ENCODE results near the gene LMNA.
"Not testable (repeated sequence)": the region's sequence is repeated elsewhere in the genome, so short reads cannot be mapped to it uniquely, and the experiment has no call there.

Gene LMNA

DNA sequence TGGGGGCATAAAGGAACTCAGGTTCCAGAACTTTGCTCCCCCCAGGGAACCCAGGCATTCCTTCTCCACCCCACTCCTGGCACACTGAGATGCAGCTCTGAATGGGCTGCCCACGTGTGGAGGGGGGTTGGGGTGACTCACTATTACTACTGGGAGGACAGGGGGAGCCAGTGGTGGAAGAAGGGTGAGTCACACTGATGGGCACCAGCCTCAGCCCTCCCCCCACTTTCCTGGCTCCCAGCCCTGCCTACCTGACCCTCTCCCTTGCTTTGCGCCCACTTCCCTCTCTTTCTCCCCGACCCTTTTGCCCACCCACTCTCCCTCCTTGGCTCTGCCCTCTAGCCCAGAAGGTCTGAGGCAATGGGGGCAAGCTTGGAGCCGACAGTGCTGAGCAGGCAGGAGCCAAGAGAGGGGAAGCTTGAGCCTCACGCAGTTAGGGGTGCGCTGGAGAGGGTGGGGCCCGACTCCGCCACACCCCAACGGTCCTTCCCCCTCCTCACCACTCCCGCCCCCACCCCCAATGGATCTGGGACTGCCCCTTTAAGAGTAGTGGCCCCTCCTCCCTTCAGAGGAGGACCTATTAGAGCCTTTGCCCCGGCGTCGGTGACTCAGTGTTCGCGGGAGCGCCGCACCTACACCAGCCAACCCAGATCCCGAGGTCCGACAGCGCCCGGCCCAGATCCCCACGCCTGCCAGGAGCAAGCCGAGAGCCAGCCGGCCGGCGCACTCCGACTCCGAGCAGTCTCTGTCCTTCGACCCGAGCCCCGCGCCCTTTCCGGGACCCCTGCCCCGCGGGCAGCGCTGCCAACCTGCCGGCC, at the start of gene LMNA:
LMNA (plus strand) TSS at position 611 of the 818 bp plus-strand sequence. CDS start 208 bp downstream, outside the sequence.
- peak; percentile 68 for DNase-seq

DNA sequence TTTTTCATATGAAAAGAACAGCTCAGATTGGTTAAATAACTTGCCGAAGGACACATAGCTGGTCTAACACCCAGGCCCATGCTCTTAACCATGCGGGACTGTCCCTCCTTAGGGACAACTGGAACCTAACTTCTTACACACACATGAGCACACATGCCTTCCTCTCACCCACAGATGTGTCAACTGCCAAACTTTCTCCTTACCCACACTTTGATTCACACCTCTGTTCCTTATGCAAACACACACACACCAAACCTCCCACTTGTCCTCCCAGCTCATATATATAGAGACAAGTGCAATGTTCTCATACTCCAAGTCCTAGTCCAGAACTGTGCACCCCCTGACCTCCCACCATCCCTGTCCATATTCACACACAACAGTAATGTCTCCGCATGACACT, 49.3 kb upstream of the LMNA start:
- no peak for DNase-seq

DNA sequence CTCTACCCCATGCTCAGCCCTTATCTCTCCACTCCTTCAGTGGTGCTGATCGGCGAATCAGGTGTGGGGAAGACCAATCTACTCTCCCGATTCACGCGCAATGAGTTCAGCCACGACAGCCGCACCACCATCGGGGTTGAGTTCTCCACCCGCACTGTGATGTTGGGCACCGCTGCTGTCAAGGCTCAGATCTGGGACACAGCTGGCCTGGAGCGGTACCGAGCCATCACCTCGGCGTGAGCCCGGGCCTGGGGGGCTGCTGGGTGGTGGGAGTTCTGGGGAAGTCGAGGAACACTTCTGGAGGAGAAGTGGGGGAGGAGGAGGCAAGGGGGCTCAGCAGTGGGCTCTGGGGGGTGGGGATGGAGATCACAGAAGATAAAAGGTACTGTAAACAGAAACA, 48.6 kb upstream of the LMNA start:
- DNase-seq: no peak

DNA sequence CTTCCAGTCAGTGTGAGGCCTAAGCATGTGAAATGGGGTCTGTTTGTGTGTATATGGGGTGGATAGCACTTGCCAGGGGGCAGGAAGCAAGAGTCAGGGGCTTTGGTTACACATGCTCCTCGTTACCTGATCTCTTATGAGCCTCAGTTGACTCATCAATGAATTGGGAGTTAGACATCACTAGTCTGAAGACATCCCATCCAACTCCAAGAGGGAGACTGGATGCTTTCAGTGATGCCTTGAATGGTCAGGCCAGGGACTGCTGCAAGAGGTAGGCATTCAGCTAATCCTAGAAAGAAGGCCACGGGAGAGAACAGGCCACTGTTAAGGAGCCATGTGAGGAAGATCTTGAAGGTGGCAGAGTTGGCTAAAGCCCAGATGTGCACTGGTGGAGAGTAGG, 47.2 kb upstream of the LMNA start:
- DNase-seq: no peak

DNA sequence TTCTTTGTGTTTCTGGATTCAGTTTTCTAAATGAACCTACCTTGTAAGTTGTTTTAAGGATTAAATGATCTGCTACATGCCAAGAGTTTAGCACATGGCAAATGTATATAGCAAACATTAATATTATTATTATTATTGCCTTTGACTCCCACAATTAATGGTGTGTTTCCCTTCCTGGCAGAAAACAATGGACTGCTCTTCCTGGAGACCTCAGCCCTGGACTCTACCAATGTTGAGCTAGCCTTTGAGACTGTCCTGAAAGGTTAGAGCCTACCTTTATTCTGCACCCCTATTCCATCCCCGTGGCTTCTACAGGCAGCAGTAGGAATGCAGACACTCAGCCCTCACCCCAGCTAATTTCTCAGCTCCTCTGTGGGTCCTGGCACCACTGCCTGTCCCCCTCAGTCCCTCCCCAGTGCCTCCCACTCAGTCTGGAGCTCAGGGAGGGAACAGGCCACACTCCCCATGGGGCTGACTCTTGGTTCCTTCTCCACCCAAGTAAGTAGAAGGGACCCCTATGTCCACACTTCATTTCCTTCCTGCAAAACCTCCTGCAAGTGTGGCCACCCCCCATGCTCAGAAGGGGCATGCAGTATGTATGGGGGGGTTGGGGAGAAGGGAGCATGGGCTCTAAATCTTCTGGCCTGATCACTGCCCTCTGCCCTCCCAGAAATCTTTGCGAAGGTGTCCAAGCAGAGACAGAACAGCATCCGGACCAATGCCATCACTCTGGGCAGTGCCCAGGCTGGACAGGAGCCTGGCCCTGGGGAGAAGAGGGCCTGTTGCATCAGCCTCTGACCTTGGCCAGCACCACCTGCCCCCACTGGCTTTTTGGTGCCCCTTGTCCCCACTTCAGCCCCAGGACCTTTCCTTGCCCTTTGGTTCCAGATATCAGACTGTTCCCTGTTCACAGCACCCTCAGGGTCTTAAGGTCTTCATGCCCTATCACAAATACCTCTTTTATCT, 44.7 kb upstream of the LMNA start:
- DNase-seq: no peak

DNA sequence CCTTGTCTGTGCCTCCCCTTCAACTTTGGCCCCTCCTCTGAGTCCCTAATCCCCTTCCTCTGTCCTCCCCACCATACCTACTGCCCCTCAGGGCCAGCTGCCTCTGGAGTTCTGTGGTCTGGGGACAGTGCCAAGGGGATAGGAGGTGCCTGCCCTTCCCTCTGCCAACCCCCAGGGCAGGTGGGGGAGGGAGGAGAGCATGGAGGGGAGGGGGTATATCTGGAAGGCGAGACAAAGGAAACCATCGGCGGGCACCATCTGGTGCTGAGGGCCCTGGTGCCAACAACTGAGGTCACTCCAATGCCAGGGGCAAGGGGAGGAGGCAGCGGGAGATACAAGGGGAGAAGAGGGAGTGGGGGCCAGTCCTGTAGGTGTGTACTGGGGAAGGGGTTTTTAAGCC, 44.0 kb upstream of the LMNA start:
- peak; percentile 92 for DNase-seq

DNA sequence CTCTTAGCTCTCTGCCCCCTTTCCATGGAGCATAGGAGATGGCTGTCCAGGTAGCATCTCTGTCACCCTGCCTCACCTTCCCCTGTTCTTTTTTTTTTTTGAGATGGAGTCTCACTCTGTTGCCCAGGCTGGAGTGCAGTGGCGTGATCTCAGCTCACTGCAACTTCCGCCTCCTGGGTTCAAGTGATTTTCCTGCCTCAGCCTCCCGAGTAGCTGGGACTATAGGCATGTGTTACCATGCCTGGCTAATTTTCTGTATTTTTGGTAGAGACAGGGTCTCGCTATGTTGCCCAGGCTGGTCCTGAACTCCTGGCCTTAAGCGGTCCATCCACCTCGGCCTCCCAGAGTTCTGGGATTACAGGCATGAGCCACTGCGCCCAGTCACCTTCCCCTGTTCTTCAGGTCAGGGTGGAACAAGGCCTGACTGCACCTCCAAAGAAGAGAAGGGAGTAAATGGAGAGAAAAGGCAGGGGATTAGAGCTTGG, 43.1 kb upstream of the LMNA start:
- DNase-seq: not testable (repeated sequence)

DNA sequence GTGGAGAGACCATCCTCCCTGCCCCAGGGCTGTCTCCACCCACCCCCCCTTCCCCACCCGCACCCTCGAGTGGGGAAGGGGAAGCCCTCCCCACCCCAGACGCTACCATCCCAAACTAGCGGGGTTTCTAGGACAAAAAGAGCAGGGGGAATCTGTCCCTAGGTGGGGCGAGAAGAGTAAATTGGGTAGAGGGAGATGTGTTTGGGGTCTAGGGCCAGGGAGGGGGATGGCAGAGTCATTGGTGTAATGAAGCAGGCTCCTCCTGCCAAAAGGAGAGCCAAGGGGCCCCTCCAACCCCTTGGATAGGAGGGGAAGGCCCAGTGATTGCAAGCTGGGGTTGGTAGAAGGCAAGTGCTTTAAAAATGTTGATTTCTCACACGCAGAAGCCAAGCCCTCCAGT, 42.3 kb upstream of the LMNA start:
- DNase-seq: no peak

DNA sequence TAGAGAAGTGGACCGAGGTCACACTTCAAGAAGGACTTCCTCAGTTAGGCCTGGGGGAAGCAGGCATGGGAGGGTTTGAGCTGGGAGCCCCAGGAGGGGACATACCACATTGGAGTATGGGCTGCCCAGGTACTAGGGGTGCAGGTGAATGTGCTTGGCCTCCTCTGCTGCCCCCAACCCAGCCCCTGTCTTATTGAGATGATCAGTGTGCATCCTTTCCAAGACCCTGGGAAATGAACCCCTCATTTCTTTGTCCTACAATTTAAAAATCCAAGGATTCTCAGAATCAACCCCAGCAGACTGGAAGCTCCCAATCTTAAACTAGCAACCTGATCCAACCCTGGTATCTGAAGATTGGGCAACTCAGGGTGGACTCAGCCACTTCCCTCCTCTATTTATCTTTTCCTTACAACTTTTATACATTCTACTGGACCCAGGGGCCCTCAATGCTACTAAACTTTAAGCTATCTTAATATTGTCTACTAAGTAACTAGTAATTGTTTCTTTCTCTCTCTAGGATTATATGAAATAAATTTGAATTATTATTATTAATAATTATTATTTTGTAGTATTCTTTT, 41.3 kb upstream of the LMNA start:
- no peak for DNase-seq

DNA sequence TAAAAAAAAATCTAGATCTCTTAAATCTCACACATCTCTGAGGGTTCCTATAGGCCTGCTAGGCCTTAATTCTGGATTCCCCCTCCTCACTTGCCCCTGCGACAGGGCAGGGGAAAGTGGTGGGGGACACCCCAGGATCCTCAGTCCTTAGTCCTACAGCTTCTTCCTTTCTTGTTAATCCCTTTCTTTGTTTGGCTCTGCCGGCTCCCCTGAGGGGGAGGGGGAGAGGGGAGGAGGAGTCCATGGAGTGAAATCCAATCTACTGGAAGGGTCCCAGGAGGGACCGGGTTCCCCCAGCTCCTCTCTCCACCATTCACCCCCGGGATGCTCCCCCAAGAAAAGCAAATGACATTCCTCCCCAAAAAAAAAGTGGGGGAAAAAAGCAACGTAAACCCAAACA, 40.8 kb upstream of the LMNA start:
- DNase-seq: no peak

DNA sequence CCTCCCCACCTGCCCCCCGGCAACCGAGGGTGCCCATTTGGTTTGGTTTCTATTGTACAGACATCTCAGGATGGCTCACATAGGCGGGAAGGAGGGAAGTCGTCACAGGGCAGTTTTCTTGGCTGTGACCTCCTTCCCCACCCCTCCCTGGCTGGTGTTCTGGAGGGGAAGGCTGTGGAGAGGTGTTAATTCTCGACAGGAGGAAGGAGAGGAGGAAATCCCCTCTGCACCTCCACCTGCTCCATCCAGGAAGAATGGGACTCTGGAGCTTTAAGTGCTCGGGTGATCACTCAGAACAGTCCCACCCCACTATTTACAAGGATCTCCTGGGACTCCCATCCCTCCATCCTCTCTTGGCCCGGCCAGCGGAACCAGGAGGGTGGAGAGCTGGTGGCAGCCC, 39.9 kb upstream of the LMNA start:
- no peak for DNase-seq

DNA sequence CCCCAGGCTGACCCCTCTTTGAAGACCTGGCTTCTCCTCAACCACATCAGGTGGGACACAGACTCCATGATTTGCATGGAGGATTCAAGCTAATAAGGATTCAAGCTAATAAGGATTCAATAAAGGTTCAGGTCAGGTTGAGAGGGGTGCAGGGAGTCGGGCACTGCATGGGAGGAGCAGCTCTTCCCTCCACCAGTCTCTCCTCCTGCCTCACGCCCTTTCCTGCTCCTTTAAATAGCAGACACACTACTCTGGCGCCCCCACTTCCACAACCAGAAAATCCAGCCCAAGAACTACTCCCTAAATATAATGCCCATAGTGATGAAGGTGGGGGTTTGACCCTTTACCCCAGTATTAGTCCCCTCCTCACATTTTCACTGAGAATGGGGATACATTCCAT, 39.3 kb upstream of the LMNA start:
- DNase-seq: no peak

DNA sequence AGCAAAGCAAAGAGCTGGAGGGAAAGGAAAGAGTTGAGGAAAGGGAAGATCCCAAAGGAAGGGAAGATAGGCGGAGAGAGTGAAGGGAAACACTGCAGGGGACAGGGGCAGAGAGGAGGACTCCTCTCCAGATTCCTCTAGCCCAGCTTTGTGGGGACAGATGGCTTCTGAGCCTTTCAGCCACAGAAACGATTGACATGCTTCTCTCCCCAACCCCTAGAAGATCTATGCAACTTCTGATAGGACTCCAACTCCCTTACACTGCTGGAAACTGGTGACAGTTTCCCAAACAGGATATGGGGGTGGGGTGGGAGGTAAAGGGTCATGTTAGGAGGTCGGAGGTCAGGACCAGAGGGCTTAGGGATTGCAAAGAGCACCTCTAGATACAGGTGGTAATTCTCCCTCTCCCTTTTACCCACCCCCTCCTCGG, 38.7 kb upstream of the LMNA start:
- no peak for DNase-seq

DNA sequence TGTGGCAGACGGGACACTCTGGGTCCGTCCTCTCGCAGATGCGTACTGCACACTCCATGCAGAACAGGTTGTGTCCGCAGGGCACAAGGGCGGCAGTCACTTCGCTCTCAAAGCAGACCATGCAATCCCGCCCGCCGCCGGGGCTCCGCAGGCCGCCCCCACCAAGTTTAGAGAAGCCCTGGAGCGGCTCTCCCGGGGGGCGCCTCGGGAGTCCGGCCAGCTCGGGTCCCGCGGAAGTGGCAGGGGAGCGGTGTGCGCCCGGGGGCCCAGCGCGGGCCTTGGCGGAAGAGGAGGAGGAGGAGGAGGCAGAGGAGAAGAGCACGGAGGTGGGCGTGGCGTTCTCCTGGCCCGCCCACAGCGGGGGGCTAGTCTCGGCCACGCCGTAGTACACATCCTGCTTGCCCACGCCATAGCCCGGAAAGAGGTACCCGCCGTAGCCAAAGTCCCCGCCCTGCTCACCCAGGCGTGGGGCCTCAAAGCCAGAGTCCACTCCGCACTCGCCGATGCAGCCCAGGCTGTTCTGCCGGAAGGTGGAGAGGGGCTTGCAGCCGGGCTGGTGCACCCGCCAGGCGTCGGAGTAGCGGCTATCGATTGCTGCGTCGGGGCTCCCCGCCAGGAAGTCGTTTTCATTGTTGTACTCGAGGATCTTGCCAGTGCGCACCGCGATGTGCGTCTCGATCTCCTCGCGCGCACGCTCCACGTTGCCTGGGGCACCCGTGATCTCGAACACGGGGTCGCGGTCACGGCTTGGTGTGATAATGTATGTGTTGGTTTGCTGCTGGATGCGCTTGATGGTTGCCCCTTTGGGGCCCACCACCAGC, 37.7 kb upstream of the LMNA start:
- no peak for DNase-seq

DNA sequence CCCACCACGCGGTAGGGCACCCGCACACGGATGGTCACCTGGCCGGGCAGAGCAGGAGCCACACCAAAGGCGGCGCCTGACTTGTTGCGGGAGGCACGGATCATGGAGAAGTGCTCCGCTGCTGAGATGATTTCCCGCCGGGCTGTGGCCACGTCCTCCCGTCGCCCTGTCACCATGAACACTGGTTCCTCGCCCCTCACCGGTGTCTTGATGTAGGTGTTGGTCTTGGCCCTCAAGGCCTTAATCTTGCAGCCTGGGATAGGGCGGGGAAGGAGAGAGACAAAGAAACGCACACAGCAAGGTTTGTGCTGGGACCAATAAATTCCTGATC, 37.1 kb upstream of the LMNA start:
- DNase-seq: no peak

DNA sequence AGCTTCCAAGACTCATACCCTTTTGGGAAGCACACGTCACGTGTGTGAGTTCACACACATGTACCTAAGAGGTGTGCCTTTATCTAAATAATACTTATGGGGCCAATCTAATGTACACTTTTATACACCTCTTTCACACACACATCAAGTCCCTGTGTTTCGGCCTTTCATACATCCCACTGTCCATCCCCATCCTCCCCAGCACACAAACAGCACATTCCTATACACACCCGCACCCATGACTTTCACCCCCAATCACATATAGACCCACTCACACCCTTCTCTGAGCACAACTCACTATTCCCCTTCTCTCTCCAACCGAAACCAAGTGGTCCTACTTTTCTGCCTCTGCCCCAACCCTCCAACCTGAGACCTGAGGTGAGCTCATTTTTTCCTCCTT, 35.8 kb upstream of the LMNA start:
- no peak for DNase-seq

DNA sequence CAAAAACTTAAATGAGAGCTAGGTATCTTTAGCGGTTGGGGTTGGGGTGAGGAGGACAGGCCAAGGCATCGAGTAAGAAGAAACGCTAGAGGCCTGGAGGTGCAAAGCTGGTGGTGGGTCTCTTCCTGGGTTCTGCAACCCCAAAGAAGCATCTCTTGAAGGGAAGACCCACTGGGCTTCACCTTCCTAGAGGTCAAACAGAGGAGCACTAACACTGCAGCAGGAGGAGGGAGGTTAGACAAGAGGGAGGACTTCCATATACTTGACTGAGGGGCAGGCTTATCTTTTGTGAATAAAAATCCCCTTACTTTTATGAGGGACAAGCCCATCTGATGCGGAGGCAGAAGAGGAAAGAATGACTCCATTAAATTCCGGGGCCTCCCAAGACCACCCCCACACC, 34.7 kb upstream of the LMNA start:
- no peak for DNase-seq

DNA sequence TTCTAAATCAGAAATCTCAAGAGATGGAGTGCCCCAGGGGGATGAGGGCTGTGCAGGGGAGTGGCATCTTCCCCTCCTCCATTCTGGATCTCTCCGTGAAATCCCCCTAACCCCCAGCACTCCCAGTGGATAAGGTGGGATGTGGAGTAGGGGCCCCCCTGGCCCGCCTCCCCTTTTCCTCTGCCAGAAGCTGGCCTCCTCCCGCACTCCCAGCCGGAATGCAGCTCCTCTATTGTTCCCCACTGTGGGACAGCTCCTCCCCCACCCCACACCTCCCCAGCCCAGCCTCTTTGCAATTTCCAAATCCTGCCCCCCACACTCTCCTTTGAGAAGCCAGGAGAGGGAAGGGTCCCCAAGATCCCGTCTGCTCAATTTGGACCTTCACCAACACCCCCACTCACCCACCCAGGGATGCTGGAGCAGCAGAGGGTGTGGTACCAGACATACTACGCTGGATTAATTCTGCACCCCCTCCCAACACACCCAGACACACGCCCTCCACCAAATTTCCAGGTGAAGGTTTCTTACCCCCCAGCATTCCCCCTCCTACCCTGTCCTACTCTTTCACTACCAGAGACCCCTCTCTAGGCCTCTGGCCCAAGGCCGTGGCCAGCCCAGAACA, 34.2 kb upstream of the LMNA start:
- DNase-seq: no peak

DNA sequence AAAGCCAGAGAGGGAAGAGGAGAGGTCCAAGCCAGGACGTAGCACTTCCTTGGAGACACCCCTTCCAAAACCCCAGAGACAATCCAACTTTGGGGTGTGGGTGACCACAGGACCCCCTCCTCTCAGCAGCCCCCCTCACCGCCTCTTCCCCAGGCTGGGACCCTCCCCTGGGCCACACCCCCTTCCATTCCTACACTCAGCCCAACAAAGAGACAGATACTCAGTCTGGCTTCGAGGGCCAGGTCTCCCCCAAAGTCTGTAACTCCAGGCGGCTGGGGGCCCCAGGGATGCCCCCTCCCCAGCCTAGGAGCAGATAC, 33.7 kb upstream of the LMNA start:
- DNase-seq: no peak

DNA sequence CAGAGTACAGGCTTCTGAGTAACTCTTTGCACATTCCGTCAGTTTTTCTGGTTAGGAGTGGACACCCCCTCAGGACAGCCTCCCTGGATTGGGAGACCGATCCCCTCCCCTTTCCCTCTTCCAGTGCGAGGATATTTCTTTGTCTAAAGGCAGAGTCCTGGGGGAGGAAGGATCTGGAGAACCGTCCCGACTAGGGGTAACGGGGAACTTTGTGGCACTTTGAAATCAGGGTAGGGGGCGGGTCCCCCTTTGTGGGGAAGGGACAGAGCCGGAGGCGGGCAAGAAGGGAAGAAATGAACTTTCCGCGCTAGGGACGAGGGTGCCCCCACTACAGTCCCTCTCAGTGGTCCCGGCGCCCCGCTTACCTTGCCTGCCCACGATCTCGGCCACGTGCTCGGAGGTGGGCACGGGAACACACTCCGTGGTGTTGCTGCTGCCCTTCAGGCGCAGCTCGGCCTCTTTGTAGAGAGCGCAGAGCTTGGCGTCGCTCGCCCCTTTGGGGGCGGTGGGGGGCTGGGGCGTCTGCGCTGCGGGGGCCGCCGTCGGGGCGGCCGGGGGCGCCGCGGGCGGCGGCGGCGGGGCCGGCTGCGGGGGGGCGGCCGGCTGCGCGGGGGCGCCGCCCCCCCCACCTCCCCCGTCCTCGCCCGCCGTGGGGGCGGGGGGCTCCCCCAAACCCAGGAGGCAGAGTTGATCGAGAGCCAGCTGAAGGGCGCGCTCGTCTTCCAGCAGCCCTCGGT, 33.2 kb upstream of the LMNA start:
- DNase-seq: no peak

DNA sequence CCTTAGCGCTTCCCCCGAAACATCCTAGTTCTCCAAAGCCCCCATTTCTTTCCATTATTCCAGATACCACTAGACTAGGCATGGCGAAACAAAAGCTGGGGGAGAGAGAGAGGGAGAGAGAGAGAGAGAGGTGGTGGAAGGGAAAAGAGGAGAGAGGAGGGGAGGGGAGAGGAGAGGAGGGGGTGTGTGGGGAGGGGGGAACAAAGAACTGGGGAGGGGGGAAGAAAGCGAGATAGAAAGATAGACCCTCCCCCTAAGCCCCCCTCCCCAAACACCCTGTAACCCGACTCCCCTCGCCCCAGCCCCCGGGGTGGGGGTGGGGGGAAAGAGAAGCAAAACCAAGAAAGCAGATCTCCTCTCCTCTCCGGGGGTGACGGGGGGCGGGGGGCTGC, 32.6 kb upstream of the LMNA start:
- peak; percentile 23 for DNase-seq

All from NCI-H1694 treated with DMSO at 0.1 percent for 48 hours (cell line).